Tibial nerve (tissue), 4 donors: ENCODE measurements around the gene TM9SF4.

Source experiments
- CTCF ChIP-seq, 5 experiments: fragments of 200-600 bp in 3 of 5; fragments of 450-650 bp in 2 of 5; sonication (generic) in 3 of 5; IDR thresholded peaks; one replicate each; pipeline ENCODE4 v1.5.1; 2016 to 2019; ENCODE audit warnings: antibody characterized with exemption in 5 of 5, mild to moderate bottlenecking in 3 of 5, moderate library complexity in 2 of 5
- EP300 ChIP-seq, 2 donors: sonication (generic); formaldehyde crosslinking; IDR thresholded peaks; one replicate each; pipeline ENCODE4 v1.6.1; 2017; ENCODE audit warnings: antibody characterized with exemption in 2 of 2, mild to moderate bottlenecking in 1 of 2
- POLR2A ChIP-seq, 2 donors: fragments of 450-650 bp; IDR thresholded peaks; one replicate each; pipeline ENCODE4 v1.6.1; 2017; ENCODE audit warnings: antibody characterized with exemption in 2 of 2, mild to moderate bottlenecking in 2 of 2, moderate library complexity in 2 of 2

DNA sequence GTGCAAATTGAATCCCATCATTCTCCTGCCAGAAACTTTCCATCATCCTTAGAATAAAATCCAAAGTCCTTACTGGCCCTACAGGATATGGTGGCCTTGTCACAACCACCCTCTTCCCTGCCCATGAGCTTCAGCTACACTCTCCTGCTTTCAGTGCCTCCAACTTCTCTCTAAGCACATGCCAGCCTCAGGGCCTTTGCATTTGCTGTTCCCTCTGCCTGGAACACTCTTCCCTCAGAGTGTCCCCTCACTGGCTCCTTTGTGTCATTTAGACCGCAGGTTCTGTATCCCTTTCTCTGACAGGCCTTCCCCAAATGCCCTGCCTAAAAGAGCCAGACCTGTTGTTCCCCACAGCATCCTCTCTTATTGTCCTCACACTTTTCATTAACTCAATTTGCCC lies 39.2 kb upstream of the TM9SF4 start:
- TF ChIP-seq CTCF (IDR thresholded peaks at IDR 0.05) (no peak), POLR2A (IDR thresholded peaks at IDR 0.05) (no peak), EP300 (IDR thresholded peaks at IDR 0.05) (no peak)
